ENCODE data around the gene TIFAB. TPM values are rescaled to one million over a fixed set of nuclear protein-coding genes. Genes with fewer than 3 reads are reported as not detected.

The TIFAB gene
- polyA plus RNA-seq, 3 donors from 2014 or later = 0.03 to 0.07 TPM; not detected in 1

DNA sequence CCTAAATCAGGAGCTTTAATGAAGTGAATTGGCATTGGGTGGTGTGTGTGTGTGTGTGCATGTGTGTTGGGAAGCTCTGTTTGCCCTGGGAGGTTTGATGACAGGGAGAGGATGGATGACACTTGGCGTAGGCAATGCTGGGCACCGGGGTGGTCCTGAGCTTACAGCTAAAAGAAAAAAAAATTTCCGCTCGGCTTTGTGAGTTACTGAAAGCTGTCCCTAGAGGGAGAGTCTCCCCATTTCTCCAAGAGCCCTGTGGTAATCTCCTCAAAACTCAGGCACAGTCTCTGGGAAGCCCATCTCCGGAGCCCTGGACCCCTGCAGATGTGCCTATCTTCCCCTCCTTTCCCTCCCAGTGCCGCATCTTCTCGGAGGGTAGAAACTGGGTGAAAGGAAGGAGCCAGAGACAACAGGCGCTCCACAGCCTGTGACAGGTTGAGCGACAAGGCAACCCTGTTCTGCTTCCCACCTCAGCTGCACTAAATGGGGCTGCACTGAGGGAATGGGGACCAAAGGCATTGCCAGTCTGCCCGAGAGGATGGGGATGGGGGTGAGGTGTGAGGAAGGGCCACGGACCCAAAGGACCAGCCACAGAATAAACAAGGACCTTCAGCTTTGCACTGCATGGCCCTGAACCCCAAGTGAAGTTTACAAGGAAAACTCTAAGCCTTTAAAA lies 35.8 kb upstream of the TIFAB start:
- H3K27ac Mint-ChIP-seq = no peak overlapping the region
- H3K27me3 Mint-ChIP-seq (ENCODE audit: low read depth in 3 of 3) = peaks cover 8 to 25% (median 20%) of the 10 kb centered on the region in 3 donors
- H3K9me3 Mint-ChIP-seq = peaks cover 0 to 2% (median 0%) of the 10 kb centered on the region in 6 donors
- H3K36me3 Mint-ChIP-seq = no peaks in the 10 kb centered on the region
- DNase-seq = no peak
- no peak overlapping the region for H3K4me3 Mint-ChIP-seq
- H3K4me1 Mint-ChIP-seq = no peaks in the 10 kb centered on the region

DNA sequence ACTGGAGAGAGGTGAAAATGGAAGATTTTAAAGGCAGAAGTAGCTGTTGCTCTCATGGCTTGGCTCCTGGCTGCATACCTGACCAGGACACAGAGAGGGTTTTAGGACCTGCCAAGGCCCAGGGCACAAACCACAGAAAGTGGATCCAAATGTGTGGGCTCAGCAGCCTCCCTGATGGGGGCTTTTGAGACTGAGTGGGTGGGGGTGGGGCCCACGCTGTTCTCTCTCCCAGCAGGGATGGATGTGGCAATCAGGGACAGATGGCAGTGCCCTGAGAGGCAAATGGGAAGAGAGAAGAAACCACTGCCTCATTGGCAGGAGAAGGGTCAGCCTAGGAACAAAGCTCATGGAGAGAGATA lies 34.9 kb upstream of the TIFAB start:
- DNase-seq = no peak
- Mint-ChIP-seq H3K27ac (no peak overlapping the region), H3K4me1 (no peaks in the 10 kb centered on the region), H3K9me3 (peaks cover 0 to 2% (median 0%) of the 10 kb centered on the region in 6 donors), H3K36me3 (no peaks in the 10 kb centered on the region), H3K4me3 (no peak overlapping the region), H3K27me3 (ENCODE audit: low read depth in 3 of 3) (peaks cover 8 to 17% (median 11%) of the 10 kb centered on the region in 3 donors)

DNA sequence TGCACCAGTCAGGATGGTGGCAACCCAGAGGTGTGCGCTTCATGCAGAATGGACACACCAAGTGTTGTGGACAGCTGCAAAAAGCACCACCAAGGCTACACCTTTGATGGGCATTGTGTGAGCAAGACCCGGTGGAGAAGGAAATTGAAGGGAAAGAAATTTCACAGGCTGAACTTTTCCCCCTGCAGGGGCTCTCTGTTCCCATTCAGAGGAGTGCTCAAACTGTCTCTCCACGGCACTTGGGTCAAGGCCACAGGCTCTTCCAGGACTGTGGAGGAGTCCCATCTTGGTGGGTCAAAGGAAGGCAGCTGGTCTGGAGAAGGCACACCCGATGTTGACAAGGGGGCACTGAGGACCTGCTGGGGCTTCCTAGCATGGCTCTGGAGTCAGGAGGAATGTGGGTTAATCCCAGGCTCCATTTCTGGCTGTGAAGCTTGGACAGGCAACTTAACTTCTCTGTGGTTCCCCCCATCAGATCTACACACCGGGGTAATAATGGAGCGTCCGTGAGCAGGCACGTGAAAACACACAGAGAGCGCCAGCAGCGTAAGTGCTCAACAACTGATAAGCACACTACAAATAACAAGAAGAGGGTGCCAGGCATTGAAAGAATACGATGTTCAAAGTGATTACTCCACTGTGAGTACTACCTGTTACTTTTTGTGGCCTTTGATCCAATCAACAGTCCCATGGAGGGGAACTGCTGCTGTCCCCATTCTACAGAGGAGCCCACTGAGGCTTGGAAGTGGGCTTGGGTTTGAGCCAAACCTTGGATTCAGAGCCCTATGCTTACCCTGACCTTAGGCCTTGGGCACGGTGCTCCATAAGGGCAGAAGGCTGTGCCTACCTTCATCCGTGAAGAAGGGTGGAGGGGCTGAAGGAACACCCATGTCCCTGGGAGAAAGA lies 34.2 kb upstream of the TIFAB start:
- Mint-ChIP-seq H3K27ac (no peak overlapping the region), H3K4me1 (no peaks in the 10 kb centered on the region), H3K27me3 (ENCODE audit: low read depth in 3 of 3) (peaks cover 8 to 17% (median 11%) of the 10 kb centered on the region in 3 donors), H3K4me3 (no peak overlapping the region), H3K9me3 (peaks cover 0 to 2% (median 0%) of the 10 kb centered on the region in 6 donors), H3K36me3 (no peaks in the 10 kb centered on the region)
- no peak for DNase-seq

DNA sequence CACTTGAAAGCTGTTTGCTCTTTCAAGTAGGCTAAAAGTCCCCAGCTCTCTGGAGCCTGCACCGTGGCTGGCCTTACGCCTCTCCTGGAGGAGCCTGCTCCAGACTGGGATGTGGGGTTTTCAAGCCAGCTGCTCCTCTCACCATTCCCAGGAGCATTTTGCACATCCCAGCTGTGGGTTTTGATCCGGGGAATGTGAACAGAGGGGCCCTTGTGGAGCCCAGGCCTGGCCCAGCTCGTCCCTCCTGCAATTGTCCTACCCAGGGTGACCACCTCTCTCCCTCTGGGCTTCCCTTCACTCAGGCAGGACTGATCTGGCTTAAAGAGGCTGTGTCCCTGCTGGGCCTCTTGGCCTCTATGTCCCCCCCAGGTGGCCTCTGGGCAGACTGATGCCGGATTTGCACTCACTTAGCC lies 32.5 kb upstream of the TIFAB start:
- H3K27ac Mint-ChIP-seq = no peak overlapping the region
- H3K36me3 Mint-ChIP-seq = no peaks in the 10 kb centered on the region
- peaks cover 7 to 14% (median 8%) of the 10 kb centered on the region in 3 donors for H3K27me3 Mint-ChIP-seq (ENCODE audit: low read depth in 3 of 3)
- no peak overlapping the region for H3K4me3 Mint-ChIP-seq
- peaks cover 0 to 2% (median 0%) of the 10 kb centered on the region in 6 donors for H3K9me3 Mint-ChIP-seq
- DNase-seq = no peak
- H3K4me1 Mint-ChIP-seq = no peaks in the 10 kb centered on the region

DNA sequence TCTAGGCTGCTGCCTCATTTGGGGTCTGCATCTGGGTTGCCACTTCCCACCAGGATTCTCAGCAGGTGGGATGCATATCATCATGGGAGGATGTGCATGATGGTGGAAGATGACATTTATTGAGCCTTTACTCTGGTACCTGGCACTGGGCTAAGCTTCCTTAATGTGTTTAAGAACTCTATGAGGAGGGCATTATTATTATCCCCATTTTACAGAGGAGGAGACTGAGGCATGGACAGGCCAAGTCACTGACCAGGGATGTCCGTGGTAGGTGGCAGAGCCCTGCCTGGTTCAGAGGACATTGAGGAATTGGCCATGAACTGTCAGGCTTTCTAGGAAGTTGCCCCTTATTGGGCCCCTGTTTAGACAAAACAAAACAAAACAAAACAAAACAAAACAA lies 31.1 kb upstream of the TIFAB start:
- Mint-ChIP-seq H3K4me3 (no peak overlapping the region), H3K27me3 (ENCODE audit: low read depth in 3 of 3) (peaks cover 4 to 9% (median 6%) of the 10 kb centered on the region in 3 donors), H3K36me3 (no peaks in the 10 kb centered on the region), H3K4me1 (no peaks in the 10 kb centered on the region), H3K27ac (no peak overlapping the region), H3K9me3 (peaks cover 0 to 2% (median 0%) of the 10 kb centered on the region in 6 donors)
- DNase-seq = no peak

DNA sequence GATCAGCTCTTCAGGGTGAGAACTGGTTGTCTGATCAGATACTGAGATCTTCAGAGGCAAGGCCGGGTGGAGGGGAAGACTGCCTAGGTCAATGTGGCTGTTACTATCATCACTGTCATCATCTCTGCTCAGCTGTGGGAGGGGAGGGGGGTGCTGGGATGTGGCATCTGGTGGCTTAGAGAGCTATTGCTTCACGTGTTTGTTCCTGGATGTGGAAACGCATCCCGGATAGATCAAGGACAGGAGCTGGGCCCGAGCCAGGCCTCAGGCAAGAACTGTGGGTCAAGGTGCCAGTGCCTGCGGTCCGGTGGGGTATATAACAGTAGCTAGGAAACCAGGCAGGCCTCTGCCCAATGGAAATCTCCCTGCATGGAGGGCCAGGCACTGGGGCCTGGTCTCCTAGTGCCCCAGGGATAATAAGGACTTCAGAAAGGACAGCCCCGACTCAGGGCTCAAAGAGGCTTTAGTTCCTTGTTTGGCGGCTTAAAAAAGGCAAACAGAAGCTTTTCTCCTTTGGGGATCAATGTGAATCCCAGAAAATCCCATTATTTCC lies 30.3 kb upstream of the TIFAB start:
- DNase-seq = no peak
- no peak overlapping the region for H3K4me3 Mint-ChIP-seq
- H3K36me3 Mint-ChIP-seq = no peaks in the 10 kb centered on the region
- H3K27ac Mint-ChIP-seq = no peak overlapping the region
- peaks cover 0 to 5% (median 4%) of the 10 kb centered on the region in 3 donors for H3K27me3 Mint-ChIP-seq (ENCODE audit: low read depth in 3 of 3)
- H3K4me1 Mint-ChIP-seq = no peaks in the 10 kb centered on the region
- peaks cover 0 to 2% (median 0%) of the 10 kb centered on the region in 6 donors for H3K9me3 Mint-ChIP-seq

DNA sequence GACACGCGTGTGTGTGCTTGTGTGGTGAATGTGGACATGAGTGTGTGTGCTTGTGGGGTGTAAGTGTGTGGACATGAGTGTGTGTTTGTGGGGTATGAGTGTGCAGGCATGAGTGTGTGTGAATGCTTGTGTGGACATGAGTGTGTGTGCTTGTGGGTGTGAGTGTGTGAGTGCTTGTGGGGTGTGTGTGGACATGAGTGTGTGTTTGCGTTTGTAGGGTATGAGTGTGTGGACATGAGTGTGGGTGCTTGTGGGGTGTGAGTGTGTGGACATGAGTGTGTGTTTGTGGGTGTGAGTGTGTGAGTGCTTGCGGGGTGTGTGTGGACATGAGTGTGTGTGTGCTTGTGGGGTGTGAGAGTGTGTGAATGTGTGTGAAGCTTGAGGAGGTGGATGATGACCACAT lies 29.8 kb upstream of the TIFAB start:
- Mint-ChIP-seq H3K36me3 (no peaks in the 10 kb centered on the region), H3K27me3 (ENCODE audit: low read depth in 3 of 3) (peaks cover 0 to 5% (median 4%) of the 10 kb centered on the region in 3 donors), H3K4me1 (no peaks in the 10 kb centered on the region), H3K4me3 (no peak overlapping the region), H3K9me3 (no peaks in the 10 kb centered on the region), H3K27ac (no peak overlapping the region)
- no peak for DNase-seq

DNA sequence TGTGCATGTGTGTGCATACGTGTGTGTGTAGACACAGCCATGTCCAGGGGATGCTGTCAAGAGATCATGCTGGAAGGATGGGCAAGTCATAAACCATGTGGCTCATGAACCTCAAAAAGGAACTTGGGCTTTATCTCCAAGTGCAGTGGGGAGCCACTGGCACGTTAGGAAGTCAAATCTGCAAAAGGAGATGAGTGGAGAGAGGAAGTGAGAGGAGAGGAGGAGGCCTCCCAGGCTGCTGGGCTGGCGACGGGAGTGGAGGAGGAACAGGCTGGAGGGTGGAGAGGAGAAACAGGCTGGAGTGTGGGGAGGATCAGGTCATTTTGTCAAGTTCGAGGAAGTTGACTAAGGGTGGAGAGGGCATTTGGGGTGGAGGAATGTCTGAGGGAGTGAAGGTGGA lies 29.2 kb upstream of the TIFAB start:
- Mint-ChIP-seq H3K9me3 (no peaks in the 10 kb centered on the region), H3K27me3 (ENCODE audit: low read depth in 3 of 3) (peaks cover 0 to 5% (median 4%) of the 10 kb centered on the region in 3 donors), H3K4me3 (no peak overlapping the region), H3K36me3 (no peaks in the 10 kb centered on the region), H3K27ac (no peak overlapping the region), H3K4me1 (no peaks in the 10 kb centered on the region)
- DNase-seq = no peak

DNA sequence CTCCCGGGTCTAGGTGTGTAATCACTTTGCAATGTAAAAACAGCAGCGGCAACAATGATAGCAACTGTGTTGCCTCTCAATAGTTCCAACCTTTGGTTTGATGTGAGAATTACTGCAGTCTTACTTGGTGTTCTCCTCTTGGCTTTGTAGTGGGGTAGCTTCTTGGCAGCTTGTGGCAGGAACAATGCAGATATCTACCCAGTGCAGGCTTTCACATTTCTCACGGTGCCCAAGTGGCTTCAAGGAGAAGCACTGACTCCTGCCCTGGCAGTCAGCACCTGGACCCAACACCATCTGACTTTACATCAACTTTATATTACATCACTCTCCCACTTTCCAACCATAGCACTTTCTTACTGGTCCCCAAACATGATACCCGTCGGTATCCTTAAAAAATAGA lies 28.4 kb upstream of the TIFAB start:
- no peaks in the 10 kb centered on the region for H3K9me3 Mint-ChIP-seq
- H3K4me3 Mint-ChIP-seq = no peak overlapping the region
- H3K36me3 Mint-ChIP-seq = no peaks in the 10 kb centered on the region
- H3K4me1 Mint-ChIP-seq = no peaks in the 10 kb centered on the region
- no peak overlapping the region for H3K27ac Mint-ChIP-seq
- no peak for DNase-seq
- peaks cover 0 to 5% (median 4%) of the 10 kb centered on the region in 3 donors for H3K27me3 Mint-ChIP-seq (ENCODE audit: low read depth in 3 of 3)

DNA sequence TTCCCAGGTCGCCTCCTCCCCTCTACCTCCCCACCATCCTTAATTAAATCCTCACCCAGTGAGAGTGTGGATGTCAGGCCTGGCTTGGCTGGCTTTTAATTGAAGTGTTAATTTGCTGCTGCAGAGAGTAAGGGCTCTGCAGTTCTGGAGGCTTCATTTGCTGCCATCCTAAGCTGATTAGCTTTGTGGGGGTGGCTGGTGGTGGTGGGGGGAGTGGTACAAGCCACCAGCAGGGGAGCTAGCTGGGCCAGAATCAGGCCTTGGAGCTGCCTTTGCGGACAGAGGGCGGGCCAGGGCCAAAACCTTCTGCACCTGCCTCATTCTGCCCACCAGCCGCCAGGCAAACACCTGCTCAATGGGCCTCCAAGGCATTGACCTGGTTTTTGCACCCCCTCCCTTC lies 26.8 kb upstream of the TIFAB start:
- Mint-ChIP-seq H3K36me3 (no peaks in the 10 kb centered on the region), H3K4me3 (no peak overlapping the region), H3K27ac (no peak overlapping the region), H3K4me1 (no peaks in the 10 kb centered on the region), H3K9me3 (no peaks in the 10 kb centered on the region), H3K27me3 (ENCODE audit: low read depth in 3 of 3) (peaks cover 0 to 4% (median 2%) of the 10 kb centered on the region in 3 donors)
- no peak for DNase-seq

DNA sequence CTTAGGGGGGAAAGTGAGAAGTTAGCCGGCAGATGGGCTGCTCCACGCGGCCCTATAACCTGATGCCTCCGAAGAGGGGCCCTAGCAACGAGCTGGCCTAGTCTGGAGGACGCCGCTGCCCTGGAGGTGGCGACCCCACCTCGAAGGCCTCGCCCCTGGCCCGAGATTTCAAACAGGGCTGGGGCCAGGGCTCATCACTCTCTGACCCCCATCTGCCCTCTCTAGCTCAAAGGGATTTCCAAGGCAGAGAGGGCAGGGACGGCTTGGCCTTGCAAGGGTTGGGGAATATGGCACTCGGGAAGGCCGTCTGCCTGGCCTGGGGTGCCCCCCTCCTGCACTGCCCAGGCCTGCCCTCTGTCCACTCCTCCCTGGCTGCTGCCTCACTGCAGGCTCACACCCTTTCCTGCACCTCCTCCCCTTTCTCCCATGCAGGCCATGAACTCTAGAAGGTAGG lies 25.5 kb upstream of the TIFAB start:
- Mint-ChIP-seq H3K27me3 (ENCODE audit: low read depth in 3 of 3) (peaks cover 0 to 5% (median 2%) of the 10 kb centered on the region in 3 donors), H3K27ac (no peak overlapping the region), H3K4me1 (no peaks in the 10 kb centered on the region), H3K36me3 (no peaks in the 10 kb centered on the region), H3K4me3 (no peak overlapping the region), H3K9me3 (no peaks in the 10 kb centered on the region)
- DNase-seq = no peak

DNA sequence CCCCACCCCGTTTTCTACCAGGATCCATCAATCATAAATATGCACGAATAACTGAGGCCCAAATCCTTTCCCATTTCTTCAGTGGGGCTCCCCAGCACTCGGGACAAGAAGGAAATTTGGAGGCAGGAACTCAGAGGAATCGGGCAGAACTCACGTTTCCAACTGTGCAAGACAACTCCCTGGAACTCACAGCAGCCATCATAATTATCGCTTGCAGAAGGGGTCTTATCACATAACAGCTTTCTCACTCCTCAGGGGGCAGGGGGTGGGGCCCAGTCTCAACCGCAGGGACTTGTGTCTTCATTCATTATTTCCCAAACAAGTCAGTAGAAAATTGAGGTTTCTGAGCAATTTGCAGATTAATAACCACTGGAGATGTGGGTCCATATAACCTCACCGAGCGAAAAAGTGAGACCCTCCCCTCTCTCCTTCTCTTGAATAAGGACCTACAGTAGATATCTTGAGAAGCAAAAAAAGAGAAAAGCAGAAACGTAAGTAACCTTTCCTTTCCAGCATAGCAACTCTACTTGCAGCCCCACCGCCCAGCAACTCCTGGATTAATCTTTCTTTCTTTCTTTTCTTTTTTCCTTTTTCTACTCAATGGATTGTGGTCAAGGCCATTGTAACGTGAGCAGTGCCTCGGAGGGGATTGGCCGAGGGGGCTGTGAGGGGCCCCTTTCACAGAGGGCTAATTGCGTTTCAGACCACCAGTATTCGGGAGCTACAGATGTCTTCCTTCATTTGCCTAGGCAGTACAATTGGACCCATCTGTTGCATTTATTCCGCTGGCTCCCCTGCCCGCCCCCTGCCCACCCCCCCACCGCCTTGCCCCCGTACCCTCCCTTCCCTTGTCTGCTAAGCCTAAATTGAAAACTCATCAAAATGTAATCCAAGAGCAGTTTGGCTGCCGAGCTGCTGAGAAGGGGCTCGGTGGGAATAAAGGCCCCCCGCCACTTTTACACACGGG lies 24.7 kb upstream of the TIFAB start:
- Mint-ChIP-seq H3K9me3 (no peaks in the 10 kb centered on the region), H3K4me1 (no peaks in the 10 kb centered on the region)
- no peak for DNase-seq

DNA sequence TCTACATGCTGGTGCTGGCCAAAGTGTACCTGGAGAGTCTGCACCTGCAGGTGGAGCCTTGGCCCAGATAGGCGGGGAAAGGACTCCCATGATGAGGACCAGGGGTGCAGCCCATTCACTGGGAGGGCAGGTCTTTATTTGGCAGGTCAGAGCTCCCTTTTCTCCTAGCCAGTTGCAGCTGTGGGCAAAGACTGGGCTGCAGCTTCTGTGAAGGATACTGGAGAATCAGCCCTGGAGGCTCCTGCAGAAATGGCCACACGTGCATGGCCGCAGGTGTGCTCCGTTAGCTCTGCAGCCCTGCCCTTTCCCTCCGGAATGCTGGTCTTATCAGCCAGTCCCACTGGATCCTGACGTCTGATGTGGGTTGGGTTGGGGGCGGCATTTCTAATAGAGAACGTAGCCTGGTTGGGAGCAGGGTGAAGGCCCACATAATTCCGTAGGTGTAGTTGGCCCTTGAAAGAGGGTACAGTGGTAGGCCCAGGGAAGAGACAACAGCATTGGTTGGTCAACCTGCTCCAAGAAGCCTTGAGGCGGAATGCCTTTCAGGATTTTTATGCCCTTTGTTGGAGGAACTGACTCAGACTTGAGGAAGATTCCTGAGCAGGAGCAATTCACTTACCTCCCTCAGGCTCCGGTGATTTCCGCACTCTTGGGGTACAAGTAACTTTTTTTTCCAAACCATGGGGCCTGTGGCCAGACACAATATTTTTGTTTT lies 22.0 kb upstream of the TIFAB start:
- DNase-seq = no peak
- H3K36me3 Mint-ChIP-seq = no peaks in the 10 kb centered on the region
- H3K4me1 Mint-ChIP-seq = no peaks in the 10 kb centered on the region
- H3K4me3 Mint-ChIP-seq = no peak overlapping the region
- H3K27ac Mint-ChIP-seq = no peak overlapping the region
- H3K9me3 Mint-ChIP-seq = no peaks in the 10 kb centered on the region
- peaks cover 0 to 7% (median 0%) of the 10 kb centered on the region in 3 donors for H3K27me3 Mint-ChIP-seq (ENCODE audit: low read depth in 3 of 3)

More for the DNA sequence above, 24.7 kb upstream of the TIFAB start:
- H3K27me3 Mint-ChIP-seq (ENCODE audit: low read depth in 3 of 3) = peaks cover 0 to 5% (median 2%) of the 10 kb centered on the region in 3 donors
- H3K27ac Mint-ChIP-seq = no peak overlapping the region
- no peaks in the 10 kb centered on the region for H3K36me3 Mint-ChIP-seq
- H3K4me3 Mint-ChIP-seq = no peak overlapping the region
